A673 (cell line): Measurements from ENCODE around the gene DHRS7.

ENCODE experiments used
- EZH2 ChIP-seq: fragments of 200-600 bp; sonication (generic); IDR thresholded peaks from 2 replicates; pipeline ENCODE4 v1.6.1; 2017; ENCODE audit warnings: borderline replicate concordance, low read depth, mild to moderate bottlenecking, mixed read lengths, antibody characterized with exemption, low read length; ENCODE audit not compliant: poor library complexity, severe bottlenecking
- TF ChIP-seq, protein P1 (sequence below): fragments of 300-800, 200-600 bp; sonication (generic); conservative IDR thresholded peaks from 2 replicates; pipeline ENCODE4 v1.5.1; 2017; ENCODE audit warnings: low read depth, mild to moderate bottlenecking, antibody characterized with exemption, low read length, moderate library complexity, mixed read lengths

DNA sequence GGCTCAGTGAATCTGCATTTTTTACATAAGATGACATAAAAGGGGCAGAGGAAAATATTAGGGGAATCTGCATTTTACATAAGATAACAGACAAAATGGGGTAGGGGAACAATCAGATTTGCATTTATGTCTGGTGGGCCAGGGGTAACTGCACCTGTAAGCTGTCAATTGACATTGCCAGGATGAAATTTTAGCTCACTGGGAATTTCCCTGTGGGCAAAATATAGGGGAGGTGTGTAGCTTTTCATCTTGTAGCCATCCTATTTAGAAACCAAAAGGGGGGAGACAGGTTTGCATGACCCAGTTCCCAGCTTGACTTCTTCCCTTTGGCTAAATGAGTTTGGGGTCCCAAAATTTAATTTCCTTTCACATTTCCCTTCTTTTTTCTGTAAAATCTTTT lies 70.0 kb downstream of the DHRS7 start:
- TF ChIP-seq, protein P1, sequence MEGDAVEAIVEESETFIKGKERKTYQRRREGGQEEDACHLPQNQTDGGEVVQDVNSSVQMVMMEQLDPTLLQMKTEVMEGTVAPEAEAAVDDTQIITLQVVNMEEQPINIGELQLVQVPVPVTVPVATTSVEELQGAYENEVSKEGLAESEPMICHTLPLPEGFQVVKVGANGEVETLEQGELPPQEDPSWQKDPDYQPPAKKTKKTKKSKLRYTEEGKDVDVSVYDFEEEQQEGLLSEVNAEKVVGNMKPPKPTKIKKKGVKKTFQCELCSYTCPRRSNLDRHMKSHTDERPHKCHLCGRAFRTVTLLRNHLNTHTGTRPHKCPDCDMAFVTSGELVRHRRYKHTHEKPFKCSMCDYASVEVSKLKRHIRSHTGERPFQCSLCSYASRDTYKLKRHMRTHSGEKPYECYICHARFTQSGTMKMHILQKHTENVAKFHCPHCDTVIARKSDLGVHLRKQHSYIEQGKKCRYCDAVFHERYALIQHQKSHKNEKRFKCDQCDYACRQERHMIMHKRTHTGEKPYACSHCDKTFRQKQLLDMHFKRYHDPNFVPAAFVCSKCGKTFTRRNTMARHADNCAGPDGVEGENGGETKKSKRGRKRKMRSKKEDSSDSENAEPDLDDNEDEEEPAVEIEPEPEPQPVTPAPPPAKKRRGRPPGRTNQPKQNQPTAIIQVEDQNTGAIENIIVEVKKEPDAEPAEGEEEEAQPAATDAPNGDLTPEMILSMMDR: no peak
- no peak for TF ChIP-seq EZH2
